GM18508 (cell line): ENCODE measurements around the gene ZNF212.
A peak's percentile ranks its signal among the peaks of the same experiment; 100 is the strongest.
"Not testable (repeated sequence)": the region's sequence is repeated elsewhere in the genome, so short reads cannot be mapped to it uniquely, and the experiment has no call there.

Experiments
- ATAC-seq: cut with Tn5 transposase; IDR thresholded peaks from one replicate; pipeline ENCODE4 v1.9.1; 2021; ENCODE audit warnings: moderate number of reproducible peaks; ENCODE audit not compliant: insufficient read depth, unreplicated experiment

ZNF212 gene

DNA sequence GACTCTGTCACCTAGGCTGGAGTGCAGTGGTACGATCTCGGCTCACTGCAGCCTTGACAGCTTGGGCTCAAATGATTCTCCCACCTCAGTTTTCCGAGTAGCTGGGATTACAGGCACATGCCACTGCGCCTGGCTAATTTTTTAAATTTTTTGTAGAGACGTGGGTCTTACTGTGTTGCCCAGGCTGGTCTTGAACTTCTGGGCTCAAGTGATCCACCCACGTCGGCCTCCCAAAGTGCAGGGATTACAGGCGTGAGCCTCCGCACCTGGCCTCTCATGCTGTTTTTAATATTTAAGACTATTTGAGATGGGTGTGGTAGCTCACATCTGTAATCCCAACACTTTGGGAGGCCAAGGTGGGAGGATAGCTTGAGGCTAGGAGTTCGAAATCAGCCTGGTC, 12.1 kb downstream of the ZNF212 start:
- ATAC-seq: not testable (repeated sequence)

DNA sequence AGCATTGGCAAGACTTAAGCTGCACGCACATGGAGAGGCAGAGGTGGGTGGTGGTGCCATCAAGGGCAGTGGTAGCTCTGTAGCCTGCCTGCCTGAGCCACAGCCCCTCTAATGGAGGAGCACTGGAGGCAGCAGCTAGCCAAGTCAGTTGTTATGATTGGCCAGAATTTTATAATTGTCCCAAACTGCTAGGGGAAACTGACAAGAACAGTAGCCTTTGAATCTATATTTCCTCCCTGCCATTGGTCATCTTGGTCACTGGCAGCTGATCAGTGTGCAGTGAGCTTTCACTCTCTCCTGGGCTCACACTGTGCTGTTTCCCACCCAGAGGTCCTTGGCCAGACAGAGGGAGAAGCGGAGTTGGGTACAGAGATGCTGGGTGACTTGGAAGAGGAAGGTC, 12.9 kb downstream of the ZNF212 start:
- ATAC-seq: no peak

DNA sequence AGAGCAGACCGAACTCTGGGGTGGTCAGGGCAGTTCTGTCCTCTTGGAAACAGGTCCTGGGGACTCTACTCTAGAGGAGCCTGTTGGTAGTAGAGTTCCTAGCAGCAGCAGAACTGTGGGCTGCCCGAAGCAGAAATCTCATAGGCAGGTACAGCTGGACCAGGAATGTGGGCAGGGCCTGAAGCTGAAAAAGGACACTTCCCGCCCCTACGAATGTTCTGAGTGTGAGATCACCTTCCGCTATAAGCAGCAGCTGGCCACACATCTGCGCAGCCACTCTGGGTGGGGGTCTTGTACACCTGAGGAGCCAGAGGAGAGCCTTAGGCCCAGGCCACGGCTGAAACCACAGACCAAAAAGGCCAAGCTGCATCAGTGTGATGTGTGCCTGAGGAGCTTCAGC, 14.2 kb downstream of the ZNF212 start:
- no peak for ATAC-seq

DNA sequence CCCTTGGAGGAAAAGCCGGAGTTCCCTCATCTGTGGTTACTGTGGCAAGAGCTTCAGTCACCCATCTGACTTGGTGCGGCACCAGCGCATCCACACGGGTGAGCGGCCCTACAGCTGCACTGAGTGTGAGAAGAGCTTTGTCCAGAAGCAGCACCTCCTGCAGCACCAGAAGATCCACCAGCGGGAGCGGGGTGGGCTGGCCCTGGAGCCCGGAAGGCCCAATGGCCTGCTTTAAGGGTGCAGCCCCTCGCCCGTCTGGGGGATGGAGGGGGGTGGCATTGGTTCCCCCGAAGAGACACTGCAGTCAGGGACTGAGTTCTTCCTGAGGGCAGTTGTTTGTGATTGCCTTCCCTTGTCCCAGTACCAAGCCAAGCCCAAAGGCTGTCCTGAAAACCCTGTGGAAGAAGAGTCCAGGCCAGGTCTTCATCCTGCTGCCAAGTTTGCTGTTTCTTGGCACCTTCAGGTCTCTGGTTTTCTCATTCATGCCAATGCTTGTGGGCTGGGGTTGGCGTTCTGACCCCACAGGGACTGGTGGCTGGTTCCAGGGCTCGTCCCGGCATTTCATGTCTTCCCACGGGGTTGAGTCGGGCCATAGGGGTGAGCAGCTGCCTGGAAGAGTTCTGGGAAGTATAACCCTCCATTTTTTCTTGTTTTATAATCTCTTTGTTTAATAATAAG, 14.9 kb downstream of the ZNF212 start:
- no peak for ATAC-seq

DNA sequence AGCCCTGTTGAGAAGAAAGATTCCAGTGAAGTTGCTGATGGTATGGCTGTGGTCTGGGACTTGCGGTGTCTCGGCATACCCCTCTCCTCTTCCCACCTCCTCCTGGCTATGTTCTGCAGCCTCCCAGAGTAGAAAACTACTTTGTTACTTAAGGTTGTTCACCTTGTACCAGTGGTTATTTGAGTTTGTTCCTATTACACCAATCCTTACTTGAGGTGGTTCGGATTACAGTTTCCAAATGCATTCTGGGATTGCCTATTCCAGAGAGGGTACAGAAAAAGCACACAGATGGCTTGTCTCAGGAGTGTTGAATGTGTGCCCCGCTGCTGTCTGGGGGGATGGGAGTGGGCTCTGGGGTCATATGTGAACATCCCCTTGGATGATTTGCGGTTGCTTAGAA, 15.7 kb downstream of the ZNF212 start:
- ATAC-seq: no peak

DNA sequence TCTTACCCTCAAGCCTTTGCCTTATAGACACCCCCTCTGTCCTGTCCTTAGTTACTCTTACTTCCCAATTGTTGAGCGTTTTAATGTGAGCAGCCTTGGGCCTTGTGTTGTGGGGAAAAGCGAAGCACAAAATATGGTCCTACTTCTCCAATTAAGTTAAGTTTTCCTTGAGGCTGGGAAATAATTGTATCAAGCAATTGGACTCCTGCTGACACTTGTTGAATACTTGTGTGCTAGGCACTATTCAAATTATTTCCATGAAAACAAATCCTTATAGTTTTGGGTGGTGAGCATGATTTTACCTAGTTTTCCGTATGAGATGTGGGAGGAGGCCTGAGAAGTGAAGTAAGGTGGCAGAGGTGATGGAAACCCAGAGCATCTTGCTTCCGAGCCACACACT, 17.1 kb downstream of the ZNF212 start:
- ATAC-seq: no peak

DNA sequence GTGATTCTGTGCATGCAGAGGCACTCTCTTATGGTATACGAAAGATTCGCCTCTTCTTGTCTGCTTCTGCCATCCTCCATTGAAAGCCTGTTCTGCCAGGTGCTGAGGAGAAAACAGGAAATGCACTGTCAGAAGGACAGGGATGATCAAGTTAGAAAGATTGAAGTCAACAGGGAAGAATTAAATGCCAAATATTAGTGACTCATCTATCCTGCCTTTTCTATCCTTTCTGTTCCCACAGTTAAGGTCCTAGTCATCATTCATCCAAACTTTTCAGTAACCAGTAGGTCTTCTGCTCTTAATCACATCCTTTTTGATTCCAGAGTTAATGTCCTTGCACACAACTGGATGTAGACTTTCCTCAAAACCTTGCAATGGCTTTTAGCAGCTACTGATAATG, 17.7 kb downstream of the ZNF212 start:
- no peak for ATAC-seq

DNA sequence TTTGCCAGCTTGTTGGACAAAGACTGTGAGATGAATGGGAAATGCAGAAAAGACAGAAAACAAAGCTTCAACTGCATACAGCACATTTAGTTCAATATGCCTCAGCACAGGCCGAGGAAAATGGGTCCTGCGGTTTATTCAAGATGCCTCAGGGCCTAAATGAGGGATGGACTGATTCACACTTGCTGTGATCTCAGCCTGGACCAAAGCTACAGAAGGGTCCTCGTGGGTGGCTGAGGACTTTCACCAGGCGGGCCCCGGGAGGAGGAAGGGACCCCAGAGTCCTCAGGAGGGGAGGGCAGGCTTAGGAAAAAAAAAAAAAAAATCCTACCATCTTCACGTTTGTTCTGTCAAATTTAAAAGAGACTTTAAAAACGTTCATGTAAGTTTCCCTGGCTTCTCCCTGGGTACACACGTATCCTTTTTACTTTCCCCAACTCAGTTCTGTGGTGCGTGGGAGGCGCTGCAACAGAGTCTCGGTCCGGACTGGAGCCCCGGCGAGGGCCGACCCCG, 21.9 kb downstream of the ZNF212 start:
- peak; percentile 22 for ATAC-seq

DNA sequence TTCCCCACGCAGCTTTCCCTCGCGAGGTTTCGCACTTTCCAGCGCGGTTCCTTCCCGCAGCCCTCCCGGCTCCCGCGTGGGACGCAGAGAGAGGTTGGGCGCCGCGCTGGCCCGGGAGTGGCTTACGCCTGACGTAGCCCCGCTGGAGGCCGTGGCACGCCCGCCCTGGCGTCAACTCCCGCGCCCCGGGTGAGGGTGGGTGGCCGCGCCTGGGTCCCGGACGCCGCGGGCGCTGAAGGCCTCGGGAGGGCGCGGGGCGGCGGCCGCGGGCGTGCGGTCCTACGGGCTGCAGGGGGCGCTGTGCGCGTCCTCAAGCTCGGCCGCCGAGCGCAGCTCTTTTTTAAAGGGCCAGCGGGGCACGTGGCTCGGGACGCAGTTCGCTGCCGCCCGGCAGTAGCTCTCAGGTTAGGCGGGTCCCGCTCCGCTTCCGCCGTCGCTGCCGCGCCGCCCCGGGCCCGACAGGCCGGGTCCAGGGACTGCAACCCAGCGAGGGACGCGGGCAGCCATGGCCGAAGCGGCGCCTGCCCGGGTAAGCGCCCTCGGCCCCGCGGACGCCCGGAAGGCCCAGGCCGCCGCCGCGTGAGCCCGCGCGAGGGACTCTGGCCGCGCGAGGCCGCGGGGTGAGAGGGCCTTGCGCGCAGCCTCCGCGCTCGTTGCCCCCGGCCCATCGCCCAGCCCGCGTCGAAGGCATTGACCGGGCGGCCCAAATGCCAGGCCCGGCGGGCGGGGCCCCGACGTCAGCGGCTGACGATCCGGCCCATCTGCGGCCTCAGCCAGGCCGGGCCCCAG, 22.6 kb downstream of the ZNF212 start, which contains the start of gene ZNF783:
Gene ZNF783 (plus strand): TSS at position 368 of the 789 bp plus-strand sequence. CDS start 138 bp downstream, at position 506.
- ATAC-seq: peak; percentile 62

DNA sequence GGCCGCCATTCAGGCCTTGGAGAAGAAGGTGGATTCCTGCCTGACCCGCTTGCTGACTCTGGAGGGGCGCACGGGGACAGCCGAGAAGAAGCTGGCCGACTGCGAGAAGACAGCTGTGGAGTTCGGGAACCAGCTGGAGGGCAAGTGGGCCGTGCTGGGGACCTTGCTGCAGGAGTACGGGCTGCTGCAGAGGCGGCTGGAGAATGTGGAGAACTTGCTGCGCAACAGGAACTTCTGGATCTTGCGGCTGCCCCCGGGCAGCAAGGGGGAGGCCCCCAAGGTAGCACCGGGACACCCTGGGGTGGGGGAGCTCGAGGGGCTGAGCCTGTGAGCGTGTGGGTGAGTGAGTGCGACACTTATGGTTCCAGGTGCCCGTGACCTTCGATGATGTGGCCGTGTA, 27.0 kb downstream of the ZNF212 start:
- no peak for ATAC-seq

DNA sequence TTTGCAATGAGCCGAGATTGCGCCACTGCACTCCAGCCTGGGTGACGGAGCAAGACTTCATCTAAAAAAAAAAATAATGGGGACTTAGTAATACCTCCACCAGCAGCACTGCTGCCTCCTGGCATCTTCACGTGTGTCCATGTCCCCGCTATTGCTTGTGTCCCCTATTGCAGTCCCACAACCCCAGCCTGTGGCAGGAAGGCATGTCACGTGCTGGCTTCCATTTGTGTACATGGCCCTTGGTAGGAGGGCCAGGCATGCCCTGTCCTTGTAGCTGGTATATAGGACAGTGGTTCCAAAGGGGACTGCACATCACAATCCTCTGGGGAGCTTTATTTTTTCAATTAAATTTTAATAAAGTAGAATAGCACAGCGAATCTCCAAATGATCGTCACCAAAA, 28.3 kb downstream of the ZNF212 start:
- no peak for ATAC-seq

DNA sequence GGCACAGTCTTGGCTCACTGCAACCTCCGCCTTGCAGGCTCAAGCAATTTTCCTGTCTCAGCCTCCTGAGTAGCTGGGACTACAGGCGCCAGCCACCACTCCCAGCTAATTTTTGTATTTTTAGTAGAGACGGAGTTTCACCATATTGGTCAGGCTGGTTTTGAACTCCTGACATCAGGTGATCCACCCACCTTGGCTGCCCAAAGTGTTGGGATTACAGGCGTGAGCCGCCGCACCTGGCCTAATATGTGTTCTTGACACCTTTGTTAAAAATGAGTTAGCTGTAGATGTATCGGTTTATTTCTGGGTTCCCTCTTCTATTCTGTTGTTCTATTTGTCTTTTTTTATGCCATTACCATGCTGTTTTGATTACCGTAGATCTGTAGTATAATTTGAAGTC, 35.0 kb downstream of the ZNF212 start:
- ATAC-seq: not testable (repeated sequence)

DNA sequence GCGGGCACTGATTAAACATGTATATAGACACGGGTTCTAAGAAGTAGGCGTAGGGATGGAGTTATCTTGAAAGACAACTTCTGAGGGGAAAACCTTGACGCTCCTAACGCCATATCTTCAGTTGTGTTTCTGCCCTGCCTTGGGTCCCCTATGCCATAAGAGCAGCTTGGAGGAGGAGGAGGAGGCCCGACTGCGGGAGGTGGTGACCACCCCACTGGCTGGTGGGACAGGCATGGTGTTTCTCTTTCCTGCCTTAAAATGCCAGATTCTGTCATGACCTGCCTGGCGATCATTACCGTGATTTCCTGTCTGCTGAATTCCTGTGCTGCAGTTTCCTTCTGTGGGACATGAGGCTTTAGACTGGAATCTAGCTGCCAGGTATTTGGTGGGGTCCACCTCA, 38.4 kb downstream of the ZNF212 start:
- ATAC-seq: no peak

DNA sequence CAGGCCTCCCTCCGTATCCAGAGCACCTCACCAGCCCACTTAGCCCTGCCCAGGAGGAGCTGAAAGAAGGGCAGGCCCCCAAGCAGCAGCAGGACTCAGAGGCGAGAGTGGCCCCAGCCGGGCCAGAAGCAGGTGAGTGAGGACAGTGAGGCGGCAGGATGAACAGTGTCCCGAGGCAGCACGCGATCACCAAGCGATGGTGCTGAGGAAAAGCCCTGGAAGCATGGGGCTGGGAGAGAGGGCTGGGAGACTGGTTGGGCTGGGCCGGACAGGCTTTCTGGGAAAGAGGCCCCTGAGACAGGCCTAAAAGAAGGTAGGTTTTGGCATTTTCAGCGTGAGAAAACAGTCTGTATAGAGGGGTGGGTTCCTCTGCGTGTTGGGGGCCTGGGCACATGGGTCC, 38.9 kb downstream of the ZNF212 start:
- no peak for ATAC-seq

DNA sequence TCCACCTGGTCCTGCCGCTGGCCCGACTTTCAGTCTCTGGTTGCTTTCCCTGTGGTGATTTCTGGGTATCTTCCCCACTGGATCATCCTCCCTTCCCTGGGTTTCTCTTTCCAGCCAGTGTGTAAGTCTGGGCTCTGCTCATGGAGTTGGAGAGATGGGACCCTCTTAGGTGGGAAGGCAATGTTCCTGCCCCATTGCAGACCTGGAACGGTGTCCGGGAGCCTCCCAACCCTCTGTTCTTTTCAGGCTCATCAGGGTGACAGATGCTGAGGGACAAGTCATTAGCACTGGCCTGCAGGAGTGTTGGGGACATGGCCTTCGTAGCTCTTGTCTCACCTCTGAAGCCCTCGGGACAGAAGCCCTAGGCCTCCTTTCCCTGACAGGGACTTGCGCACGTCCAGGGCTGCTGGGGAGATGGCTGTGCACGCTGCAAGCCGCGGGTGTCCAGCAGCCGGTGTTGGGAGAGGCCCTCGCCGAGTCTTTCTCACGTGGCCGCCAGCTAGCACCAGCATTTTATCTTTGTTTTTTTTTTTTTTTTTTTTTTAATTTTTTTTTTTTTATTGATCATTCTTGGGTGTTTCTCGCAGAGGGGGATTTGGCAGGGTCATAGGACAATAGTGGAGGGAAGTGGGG, 39.8 kb downstream of the ZNF212 start:
- ATAC-seq: no peak

DNA sequence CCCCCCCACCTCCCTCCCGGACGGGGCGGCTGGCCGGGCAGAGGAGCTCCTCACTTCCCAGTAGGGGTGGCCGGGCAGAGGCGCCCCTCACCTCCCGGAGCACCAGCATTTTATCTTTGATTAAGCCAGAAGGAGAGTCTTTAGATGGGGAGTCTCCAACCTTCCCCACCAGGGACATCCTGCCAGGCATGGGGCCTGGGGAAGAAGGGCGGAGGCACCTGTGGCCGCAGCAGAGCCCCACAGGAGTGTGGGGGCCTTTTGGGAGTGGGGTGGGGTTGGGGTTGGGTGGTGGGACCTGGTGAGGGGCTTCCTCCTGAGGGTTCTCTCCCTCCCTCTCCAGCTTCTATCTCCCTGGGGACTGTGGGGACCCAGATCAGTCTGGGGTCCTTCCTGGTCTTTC, 40.7 kb downstream of the ZNF212 start:
- ATAC-seq: no peak

DNA sequence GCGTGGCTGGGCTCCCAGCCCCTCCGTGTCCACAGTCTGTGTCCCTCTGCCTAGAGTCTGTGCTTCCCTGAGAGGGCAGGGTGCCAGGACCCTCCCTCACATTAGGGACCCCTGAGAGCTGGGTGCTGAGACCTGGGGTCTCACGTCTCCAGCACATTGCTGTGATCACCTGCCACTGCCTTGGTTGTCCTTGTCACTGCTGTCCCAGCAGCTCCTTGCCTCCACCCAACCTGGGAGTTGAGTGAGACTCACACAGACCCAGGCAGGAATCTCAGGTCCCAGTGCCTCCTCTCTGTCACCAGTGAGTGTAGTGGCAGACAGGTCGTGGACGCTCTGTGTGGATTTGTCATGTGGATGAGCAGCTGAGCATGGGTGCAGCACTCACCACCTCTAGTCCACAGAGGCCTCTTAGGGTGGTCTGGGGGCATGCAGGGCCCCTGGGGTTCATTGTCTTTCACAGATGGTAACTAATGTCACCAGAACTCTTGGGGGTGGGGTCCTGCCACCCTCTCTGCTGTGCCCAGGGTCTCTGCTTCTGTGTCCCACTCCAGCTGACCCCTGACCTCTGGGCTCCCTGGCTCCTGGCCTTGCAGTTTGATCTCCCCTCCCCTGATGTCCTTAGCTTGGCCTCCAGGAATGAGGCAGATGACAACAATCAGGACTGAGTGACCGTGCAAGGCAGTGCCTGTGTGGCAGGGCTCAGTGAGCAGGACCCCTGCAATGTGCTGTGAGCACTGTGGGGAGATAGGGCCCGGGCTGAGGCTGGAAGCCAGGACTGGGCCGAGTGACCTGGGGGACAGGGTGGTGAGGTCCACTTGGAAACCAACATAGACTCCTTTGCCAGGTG, 41.4 kb downstream of the ZNF212 start:
- no peak for ATAC-seq

DNA sequence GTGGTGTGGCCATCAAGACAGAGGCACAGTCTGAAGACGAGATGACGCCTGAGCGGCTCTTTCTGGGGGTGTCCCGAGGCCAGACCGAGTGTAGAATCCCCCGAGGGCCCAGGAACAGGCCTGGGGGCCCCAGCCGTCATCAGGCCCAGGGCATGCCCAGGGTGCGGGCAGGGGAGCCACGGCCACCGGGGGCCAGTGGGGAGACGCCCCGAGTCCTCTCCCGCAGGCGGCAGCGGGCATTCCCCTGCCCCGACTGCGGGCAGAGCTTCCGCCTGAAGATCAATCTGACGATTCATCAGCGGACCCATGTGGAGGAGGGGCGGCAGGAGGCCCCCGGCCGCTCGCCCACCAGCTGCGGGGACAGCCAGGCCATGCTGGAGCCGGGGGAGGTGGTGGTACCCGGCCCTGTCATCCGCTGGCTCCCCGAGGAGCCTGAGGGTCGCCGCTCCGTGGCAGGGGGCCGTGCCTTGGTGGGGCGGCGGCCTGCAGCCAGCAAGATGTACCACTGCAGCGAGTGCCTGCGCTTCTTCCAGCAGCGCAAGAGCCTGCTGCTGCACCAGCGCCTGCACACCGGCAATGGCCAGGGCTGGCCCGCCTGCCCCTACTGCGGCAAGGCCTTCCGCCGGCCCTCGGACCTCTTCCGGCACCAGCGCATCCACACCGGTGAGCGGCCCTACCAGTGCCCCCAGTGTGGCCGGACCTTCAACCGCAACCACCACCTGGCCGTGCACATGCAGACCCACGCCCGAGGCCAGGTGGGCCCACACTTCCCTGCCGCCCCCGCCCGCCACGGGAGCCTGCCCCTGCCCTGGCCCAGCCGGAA, 42.3 kb downstream of the ZNF212 start:
- no peak for ATAC-seq

DNA sequence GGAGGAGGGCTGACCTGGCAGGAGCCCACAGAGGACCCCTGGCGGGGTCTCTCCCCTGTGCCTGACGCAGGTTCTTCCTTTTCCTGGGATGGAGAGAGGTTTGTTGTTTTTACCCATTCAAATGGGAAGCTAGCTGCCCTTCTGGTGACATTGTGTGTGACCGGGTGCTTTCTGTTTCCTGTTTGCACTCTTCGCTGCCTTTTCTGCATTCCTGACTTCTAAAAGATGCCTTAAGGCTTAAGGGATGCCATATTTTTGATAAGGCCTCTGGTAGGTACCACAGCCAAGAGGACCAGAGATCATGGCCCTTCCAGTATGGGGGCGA, 42.8 kb downstream of the ZNF212 start:
- ATAC-seq: no peak

DNA sequence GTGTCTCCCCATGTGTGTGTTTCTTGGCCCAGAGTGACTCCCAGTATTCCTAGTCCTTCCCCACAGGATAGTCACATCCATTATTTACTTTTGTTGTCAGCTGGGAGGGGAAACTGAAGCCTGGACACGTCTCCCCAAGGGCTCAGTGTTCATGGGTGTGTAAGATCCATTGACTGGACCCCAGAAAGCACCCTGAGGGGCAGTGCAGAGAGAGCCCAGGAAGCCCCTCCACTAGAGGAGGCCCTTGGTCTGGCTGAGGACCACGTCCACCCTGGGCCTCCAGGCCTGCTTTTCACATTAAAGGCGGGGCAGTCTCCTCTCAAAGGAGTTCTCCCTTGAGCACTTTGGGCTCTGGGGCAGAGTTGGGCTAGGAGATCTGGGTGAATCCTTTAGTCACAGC, 43.9 kb downstream of the ZNF212 start:
- no peak for ATAC-seq
